Chondrocyte (in vitro differentiated cells): ENCODE results near the gene SUMO2. TPM values are rescaled to one million over a fixed set of nuclear protein-coding genes. Genes with fewer than 3 reads are reported as not detected.
"Not testable (repeated sequence)": the region's sequence is repeated elsewhere in the genome, so short reads cannot be mapped to it uniquely, and the experiment has no call there.

Source experiments
- DNase-seq: peaks from one replicate; pipeline ENCODE4 v3.0.0; 2021; ENCODE audit warnings: mixed read lengths, low spot score
- H3K27ac Mint-ChIP-seq: one replicate; pipeline ENCODE4 v1.8.0; 2021; ENCODE audit warnings: mild to moderate bottlenecking, moderate library complexity, mixed read lengths; ENCODE audit not compliant: unreplicated experiment
- H3K27me3 Mint-ChIP-seq: 2 replicates; pipeline ENCODE4 v1.8.0; 2021; ENCODE audit warnings: low read depth, mixed read lengths
- H3K36me3 Mint-ChIP-seq: 2 replicates; pipeline ENCODE4 v1.8.0; 2021; ENCODE audit warnings: low read depth, mixed read lengths
- H3K4me1 Mint-ChIP-seq: 2 replicates; pipeline ENCODE4 v1.8.0; 2021; ENCODE audit warnings: low read depth, mild to moderate bottlenecking, mixed read lengths
- H3K4me3 Mint-ChIP-seq: one replicate; pipeline ENCODE4 v1.8.0; 2021; ENCODE audit warnings: mild to moderate bottlenecking, moderate library complexity, mixed read lengths; ENCODE audit not compliant: unreplicated experiment
- H3K9me3 Mint-ChIP-seq: 2 replicates; pipeline ENCODE4 v1.8.0; 2021; ENCODE audit warnings: low read depth, mixed read lengths
- CTCF ChIP-seq: fragments of 200-600 bp; sonication (generic); IDR thresholded peaks from 2 replicates; pipeline ENCODE4 v1.5.0; 2021; ENCODE audit warnings: antibody characterized with exemption, mild to moderate bottlenecking, moderate library complexity
- total RNA-seq: library from RNA; stranded (reverse); gene quantifications from 3 replicates; pipeline ENCODE4 v1.2.1, GENCODE V29; 2021

The SUMO2 gene
- total RNA-seq, 1 donor from 2014 or later: 307 TPM

GRCh38 chr17:75144816-75145512 lies 37.8 kb downstream of the SUMO2 start:
- Mint-ChIP-seq H3K36me3 (peaks cover 36% of the 10 kb centered on the region), H3K27ac (no peak overlapping the region), H3K4me3 (no peak overlapping the region), H3K9me3 (no peaks in the 10 kb centered on the region), H3K27me3 (no peaks in the 10 kb centered on the region), H3K4me1 (peaks cover 3% of the 10 kb centered on the region)
- TF ChIP-seq CTCF: no peak
- DNase-seq: peak; percentile 49

DNA sequence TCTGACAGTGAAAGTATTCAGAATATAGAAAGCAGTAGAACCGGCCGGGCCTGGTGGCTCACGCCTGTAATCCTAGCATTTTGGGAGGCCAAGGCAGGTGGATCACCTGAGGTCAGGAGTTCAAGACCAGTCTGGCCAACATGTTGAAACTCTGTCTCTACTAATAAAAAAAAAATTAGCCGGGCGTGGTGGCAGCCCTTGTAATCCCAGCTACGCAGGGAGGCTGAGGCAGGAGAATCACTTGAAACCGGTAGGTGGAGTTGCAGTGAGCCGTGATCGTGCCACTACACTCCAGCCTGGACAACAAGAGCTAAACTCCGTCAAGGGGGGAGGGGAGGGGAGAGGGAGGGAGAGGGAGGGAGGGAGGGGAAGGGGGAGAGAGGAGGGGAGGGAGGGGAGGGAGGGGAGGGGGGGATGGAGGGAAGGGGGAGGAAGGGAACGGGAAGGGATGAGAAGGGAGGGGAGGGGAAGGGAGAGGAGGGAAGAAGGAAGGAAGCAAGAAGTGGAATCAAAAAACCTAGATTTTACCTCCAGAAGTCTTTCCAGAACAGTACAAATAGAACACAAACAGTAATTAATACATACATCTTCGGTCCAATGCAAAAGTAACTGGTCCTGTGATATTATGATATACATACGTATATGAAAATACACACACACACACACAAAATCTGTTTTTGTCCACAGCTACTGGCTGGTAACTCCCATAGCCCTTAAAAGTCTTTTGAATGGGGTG lies 40.4 kb downstream of the SUMO2 start:
- no peaks in the 10 kb centered on the region for H3K4me1 Mint-ChIP-seq
- peaks cover 27% of the 10 kb centered on the region for H3K36me3 Mint-ChIP-seq
- no peaks in the 10 kb centered on the region for H3K27me3 Mint-ChIP-seq
- no peak for TF ChIP-seq CTCF
- peak; percentile 18 for DNase-seq
- H3K9me3 Mint-ChIP-seq: no peaks in the 10 kb centered on the region
- H3K4me3 Mint-ChIP-seq: no peak overlapping the region
- no peak overlapping the region for H3K27ac Mint-ChIP-seq

DNA sequence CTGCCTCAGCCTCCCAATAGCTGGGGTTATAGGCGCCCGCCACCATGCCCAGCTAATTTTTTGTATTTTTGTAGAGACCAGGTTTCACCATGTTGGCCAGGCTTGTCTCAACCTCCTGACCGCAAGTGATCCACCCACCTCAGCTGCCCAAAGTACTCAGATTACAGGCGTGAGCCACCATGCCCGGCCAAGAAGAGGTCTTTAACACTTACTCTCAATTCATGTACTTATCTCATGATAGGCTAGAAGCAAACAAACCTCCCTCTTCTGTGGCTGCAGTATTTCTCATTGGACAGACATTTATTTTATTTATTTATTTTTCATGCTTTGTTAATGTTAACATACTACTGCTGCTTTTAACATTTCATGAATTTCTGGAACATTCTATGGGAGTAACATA lies 44.2 kb downstream of the SUMO2 start:
- DNase-seq: no peak
- peaks cover 5% of the 10 kb centered on the region for H3K36me3 Mint-ChIP-seq
- H3K4me1 Mint-ChIP-seq: no peaks in the 10 kb centered on the region
- no peak overlapping the region for H3K4me3 Mint-ChIP-seq
- no peak for TF ChIP-seq CTCF
- H3K27ac Mint-ChIP-seq: no peak overlapping the region
- H3K9me3 Mint-ChIP-seq: no peaks in the 10 kb centered on the region
- no peaks in the 10 kb centered on the region for H3K27me3 Mint-ChIP-seq

DNA sequence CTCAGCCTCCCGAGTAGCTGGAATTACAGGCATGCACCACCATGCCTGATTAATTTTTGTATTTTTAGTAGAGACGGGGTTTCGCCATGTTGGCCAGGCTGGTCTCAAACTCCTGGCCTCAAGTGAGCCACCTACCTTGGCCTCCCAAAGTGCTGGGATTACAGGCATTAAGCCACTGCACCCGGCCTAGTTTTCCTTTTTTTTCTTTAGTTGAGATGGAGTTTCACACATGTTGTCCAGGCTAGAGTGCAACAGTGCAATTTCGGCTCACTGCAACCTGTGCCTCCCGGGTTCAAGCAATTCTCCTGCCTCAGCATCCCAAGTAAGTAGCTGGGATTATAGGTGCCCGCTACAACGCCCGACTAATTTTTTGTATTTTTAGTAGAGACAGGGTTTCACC lies 45.0 kb downstream of the SUMO2 start:
- DNase-seq, H3K4me3 Mint-ChIP-seq, H3K4me1 Mint-ChIP-seq, H3K9me3 Mint-ChIP-seq, H3K27me3 Mint-ChIP-seq, H3K27ac Mint-ChIP-seq, H3K36me3 Mint-ChIP-seq: not testable (repeated sequence)

GRCh38 chr17:75135946-75136345 lies 46.8 kb downstream of the SUMO2 start:
- no peak for TF ChIP-seq CTCF
- Mint-ChIP-seq H3K9me3 (no peaks in the 10 kb centered on the region), H3K27me3 (no peaks in the 10 kb centered on the region), H3K36me3 (peaks cover 3% of the 10 kb centered on the region), H3K4me1 (peaks cover 5% of the 10 kb centered on the region), H3K4me3 (no peak overlapping the region), H3K27ac (no peak overlapping the region)
- peak; percentile 66 for DNase-seq
